Measurements from ENCODE around the gene PDX1.
"Not testable (repeated sequence)": the region's sequence is repeated elsewhere in the genome, so short reads cannot be mapped to it uniquely, and the experiment has no call there.

The PDX1 gene

DNA sequence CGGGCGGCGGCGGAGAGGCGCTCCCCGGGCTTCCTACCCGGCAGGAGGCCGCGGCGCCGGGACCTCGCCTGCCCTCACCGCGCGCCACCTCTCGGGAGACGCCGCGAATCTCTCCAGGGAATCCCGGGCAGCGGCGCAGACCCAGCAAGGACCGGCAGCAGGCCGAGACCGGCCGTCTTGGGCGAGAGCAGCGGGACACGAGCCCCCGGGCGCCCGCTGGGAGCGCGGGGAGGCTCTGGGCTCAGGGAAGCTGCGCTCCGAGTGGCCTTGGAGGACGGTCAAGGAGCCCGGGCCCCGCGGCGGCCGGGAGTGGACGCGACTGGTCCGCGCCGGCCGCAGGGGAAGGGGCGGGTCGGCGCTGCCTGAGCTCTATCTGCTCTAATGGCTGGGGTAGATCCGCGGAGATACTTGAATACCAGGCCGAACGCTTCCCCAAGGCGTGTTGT is 34.6 kb downstream of the PDX1 start:
- H3K4me3 ChIP-seq (ENCODE audit: low read depth, low read length): no peak overlapping the region

GRCh38 chr13:27955014-27955591 is 35.3 kb downstream of the PDX1 start:
- H3K4me3 ChIP-seq (ENCODE audit: low read depth, low read length): no peak overlapping the region

- H3K4me3 ChIP-seq (ENCODE audit: low read depth, low read length): no peak overlapping the region
Measured at GRCh38 chr13:27956576-27957300, 36.9 kb downstream of the PDX1 start.

DNA sequence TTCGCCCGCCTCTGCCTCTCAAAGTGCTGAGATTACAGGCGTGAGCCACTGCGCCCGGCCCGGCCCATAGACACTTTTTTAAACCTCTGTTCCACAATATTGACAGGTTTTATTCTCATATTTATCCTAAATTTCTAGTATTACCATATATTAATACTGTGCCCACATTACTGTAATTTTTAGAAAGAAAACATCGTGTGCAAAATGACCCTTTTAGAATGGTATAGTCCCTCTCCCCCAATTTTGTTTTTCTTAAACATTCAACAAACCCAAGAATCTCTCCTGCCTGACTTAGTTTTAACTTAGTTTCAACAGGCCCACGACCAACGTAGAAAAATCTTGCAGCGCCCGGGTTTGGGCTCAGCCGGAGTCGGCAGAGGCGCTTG is 40.2 kb downstream of the PDX1 start:
- no peak overlapping the region for H3K4me3 ChIP-seq (ENCODE audit: low read depth, low read length)

GRCh38 chr13:27960362-27961226 is 40.8 kb downstream of the PDX1 start:
- no peak overlapping the region for H3K4me3 ChIP-seq (ENCODE audit: low read depth, low read length)

- no peak overlapping the region for H3K4me3 ChIP-seq (ENCODE audit: low read depth, low read length)
Measured at GRCh38 chr13:27961227-27962085, 41.7 kb downstream of the PDX1 start.

DNA sequence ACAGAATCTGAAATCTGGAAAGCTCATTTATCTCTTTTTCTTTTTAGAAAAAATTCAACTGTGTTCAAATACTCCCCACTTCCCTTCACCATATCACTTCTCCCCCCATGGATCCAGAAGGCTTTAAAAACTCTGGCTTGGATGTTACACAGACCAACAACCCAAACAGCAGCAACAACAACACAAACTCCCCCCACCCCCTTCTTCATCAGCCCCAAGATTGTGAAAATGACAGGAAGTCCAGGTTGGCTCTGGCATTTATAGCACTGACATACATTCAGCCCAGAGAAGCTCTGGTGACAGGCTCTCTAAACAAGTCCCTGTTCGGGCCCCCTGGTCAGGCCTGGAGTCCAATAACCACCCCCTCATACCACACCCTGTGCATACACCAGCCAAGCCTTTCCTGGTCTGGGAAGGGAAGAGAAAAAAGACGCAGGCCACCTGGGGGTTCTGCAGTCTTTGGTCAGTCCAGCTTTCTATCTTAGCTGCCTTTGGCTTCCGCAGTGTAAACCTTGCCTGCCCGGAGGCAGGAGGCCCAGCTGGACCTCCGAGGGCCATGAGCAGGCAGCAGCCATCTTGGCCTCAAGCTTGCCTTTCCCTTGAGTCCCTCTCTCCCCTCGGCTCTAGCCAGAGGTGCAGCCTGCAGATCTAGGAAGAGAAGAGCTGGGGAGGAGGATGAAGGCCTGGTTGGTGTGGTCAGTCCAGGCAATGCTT is 42.5 kb downstream of the PDX1 start:
- no peak overlapping the region for H3K4me3 ChIP-seq (ENCODE audit: low read depth, low read length)

GRCh38 chr13:27962982-27963381 is 43.2 kb downstream of the PDX1 start:
- no peak overlapping the region for H3K4me3 ChIP-seq (ENCODE audit: low read depth, low read length)

GRCh38 chr13:27963491-27963890 is 43.7 kb downstream of the PDX1 start:
- no peak overlapping the region for H3K4me3 ChIP-seq (ENCODE audit: low read depth, low read length)

DNA sequence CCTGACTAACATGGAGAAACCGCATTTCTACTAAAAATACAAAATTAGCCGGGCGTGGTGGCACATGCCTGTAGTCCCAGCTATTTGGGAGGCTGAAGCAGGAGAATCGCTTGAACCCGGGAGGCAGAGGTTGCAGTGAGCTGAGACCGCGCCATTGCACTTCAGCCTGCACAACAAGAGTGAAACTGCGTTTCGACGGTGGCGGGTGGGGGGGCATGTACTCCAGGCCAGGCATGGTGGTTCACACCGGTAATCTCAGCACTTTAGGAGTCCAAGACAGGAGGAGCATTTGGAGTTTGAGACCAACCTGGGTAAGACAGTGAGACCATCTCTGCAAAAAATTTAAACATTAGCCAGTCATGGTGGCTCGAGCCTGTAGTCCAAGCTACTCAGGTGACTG is 44.4 kb downstream of the PDX1 start:
- H3K4me3 ChIP-seq (ENCODE audit: low read depth, low read length): not testable (repeated sequence)

DNA sequence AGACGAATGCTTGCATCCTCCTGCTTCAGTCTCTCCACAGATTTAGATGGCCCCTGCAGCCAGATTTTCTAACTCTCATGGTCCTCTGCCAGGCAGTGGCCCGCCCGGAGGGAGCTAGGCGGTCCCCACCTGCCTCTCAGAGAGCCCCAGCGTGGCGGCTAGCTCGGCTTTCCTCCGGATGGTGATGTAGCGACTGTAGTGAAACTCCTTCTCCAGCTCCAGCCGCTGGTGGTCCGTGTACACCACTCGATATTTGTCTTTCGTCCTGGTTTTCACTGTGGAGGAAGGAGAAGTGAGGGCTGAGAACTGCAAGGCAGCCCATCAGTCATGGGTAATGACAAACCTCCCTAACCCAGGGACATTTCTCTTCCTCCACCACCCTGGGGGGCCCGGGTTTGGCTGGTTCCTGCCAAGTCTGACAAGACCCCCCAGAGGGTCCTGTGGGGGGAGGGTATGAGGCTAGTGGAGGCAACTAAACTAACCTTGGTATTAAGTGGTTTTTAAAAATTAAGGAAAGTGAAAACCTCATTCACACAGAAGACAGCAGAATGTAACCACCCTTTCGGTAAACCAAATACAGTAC is 45.0 kb downstream of the PDX1 start:
- H3K4me3 ChIP-seq (ENCODE audit: low read depth, low read length): no peak overlapping the region

DNA sequence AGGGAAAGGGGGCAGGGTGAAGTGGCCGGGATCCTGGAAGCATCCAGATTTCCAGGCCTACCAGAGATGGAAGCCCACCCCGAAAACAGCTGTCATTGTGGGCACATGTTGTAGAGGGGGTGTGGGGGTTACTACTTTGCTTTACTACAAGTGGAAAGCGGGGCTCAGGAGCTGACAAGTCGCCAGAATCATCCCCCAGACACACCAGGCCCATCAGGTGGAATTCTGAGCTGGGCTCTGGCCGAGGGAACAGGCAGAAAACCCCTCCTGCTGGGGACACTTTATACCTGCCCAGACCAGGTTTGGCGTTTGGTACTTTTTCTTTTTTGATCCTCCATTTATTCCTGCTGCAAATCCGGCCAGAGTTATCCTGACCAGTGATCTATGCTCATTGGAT is 45.5 kb downstream of the PDX1 start:
- no peak overlapping the region for H3K4me3 ChIP-seq (ENCODE audit: low read depth, low read length)

GRCh38 chr13:27965740-27966640 is 46.2 kb downstream of the PDX1 start:
- H3K4me3 ChIP-seq (ENCODE audit: low read depth, low read length): no peak overlapping the region

- H3K4me3 ChIP-seq (ENCODE audit: low read depth, low read length): no peak overlapping the region
Measured at GRCh38 chr13:27966641-27967202, 46.9 kb downstream of the PDX1 start.

DNA sequence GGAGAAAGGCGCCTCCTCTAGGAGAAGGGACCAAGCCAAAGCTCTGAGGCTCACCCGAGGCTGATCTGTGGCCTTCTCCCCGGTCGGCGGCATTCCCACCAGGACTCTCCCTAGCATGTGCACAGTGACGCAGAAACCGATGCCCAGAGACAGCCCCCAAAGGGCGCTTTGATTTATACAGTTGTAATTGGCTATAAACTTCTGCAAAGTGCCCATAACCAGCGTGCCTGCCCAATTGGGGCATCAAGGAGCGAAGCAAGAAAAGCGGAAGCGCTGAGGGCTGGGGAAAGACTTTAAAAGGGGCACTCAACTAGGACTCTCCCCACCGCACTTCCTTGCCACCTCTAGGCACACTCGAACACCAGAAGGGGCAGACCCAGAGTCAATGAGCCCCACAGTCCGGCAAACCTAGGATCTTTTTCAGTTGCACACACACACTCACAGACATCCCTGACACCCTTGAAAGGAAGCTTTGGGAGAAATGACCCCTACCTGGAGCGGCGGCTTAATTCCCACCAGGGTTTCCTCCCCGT is 47.5 kb downstream of the PDX1 start:
- H3K4me3 ChIP-seq (ENCODE audit: low read depth, low read length): no peak overlapping the region

- H3K4me3 ChIP-seq (ENCODE audit: low read depth, low read length): no peak overlapping the region
Measured at GRCh38 chr13:27967736-27968315, 48.0 kb downstream of the PDX1 start.

GRCh38 chr13:27968316-27969081 is 48.7 kb downstream of the PDX1 start:
- H3K4me3 ChIP-seq (ENCODE audit: low read depth, low read length): peak overlapping the region; percentile 17

Measured in iPS-11a (cell line).